ENCODE results near the gene GAS2L1.

GAS2L1 gene

DNA sequence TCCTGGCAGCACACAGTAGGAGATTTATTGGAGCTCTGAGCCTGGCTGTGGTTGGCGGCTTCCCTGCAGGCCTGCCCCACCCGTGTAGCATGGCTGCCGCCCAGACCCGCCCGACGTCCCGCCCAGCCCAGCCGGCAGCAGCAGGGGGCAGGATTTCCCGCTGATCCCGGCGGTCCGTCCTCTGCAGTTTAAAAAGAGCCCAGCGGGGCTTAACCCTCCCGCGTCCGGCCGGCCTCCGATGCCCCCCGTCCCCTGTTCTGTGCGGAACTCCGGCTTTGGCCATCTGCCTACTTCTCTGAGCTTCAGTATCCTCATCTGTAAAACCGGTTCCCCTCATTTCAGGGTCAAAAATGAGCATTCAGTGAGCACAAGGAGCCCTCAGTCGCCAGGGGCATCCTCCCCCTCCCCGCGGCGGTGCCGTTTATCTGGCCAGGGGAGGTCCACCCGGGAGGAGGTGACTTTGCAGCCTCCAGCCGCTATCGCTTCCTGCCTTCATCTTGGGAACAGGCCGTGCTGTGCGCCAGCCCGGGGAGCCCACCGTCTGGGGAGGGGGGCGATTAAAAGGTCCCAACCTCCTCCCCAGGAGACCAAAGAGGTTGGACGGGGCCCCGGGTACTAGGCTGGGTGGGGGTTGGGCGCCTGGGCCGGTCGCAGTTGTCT is at the start of gene GAS2L1:
TSS of gene GAS2L1 (plus strand) at position 476 of the 660 bp plus-strand sequence. CDS start 1,456 bp downstream, outside the sequence.
- DNase-seq = peak; percentile 80

DNA sequence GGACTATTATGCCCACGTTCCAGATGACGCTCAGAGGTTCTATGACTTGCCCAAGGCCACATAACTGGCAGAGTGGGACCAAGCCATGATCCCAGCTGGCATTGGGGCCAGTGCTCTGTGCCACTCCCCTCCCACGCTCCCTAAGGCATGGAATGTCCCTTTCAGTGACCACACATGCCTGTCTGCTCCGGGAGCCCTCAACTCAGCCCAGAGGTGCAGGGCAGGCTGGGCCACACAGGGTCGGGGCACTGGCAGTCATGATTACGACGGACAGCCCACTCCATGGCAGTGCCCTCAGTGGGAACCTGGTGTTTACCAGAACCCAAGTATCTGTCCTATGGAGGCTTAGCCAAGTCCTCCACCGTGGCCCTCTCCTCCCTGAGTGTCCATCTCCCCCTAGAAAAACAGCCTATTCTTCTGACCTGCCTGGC is 48.7 kb upstream of the GAS2L1 start:
- no peak for DNase-seq

GRCh38 chr22:29258407-29259252 is 47.8 kb upstream of the GAS2L1 start:
- DNase-seq = no peak

GRCh38 chr22:29259253-29259899 is 47.1 kb upstream of the GAS2L1 start:
- no peak for DNase-seq

DNA sequence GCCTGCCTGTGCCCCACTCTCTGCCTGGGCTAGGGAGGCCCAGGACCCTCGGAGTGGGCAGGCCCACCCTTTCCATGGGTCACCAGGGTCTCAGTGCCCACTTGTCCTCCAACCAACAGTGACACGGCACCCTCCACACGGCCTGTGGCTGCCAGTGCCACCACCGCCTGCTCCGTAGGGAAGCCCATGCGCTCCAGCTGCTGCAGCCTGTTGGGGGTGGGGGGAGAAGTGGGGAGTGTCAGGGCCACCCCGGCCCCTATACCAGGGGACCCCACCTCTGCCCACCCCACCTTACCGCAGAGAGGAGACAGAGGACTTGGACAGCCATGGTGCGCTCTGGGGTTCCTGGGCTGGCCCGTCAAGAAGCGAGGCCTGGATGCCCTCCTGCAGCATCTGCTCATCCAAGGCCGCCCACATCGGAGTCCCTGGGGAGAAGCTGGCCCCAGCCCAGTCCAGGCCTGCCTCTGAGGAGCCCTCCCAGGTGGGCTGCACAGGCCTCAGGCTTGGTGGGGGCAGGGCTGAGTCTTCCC is 46.4 kb upstream of the GAS2L1 start:
- no peak for DNase-seq

DNA sequence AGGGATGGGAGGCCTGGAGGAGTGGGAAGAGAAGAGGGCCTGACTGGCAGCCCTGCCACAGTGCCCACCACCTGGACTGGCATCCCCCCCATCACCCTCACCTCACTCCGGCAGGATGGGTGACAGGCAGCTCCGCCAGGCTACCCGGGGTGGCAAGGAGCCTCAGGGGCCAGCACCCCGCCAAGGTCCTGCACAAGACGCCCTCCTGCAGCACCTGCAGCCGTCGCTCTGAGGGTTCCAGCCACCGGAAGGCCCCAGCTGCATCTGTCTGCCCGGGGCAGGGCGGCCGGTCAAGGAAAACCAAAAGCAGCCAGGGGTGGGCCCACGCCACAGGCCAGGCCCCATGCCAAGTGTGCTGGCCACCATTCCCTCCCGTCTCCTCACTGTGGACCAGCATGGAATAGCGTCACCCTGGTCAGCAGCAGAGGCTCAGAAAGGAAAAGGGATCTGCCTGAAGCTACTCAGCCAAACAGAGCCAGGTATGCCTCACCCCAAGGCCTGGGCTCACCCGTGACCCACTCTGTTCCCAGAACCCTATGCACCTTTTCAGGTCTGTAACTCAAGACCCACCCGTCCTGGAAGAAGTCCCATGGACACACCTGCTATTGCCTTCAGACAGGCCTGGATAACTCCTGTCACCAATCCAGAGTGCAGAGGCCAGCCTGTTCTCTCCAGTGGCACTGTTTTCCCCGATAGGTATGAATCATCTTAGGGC is 45.7 kb upstream of the GAS2L1 start:
- DNase-seq = no peak

- no peak for DNase-seq
Observed at GRCh38 chr22:29263791-29264276, 42.6 kb upstream of the GAS2L1 start.

- DNase-seq = no peak
Observed at GRCh38 chr22:29265305-29265704, 41.1 kb upstream of the GAS2L1 start.

DNA sequence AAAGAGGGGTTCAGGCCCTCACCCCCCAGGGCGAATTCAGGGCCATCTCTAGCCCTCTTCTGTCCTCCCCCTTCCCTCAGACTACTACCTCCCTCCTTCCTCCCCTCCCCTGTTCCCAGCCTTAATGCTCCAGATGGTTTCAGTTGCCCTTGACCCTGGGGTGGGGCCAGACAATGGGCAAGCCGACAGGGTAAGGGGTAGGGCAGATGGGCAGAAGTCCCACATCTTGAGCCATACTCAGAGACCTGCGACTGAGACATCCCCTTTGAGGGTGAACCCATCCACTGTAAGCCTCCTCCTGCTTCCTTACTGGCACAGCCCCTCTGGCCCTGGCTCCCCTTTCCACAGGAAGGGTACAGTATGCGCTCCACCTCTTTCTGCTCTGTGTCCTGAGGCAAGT is 40.5 kb upstream of the GAS2L1 start:
- DNase-seq = no peak

GRCh38 chr22:29266564-29267461 is 39.6 kb upstream of the GAS2L1 start:
- peak; percentile 9 for DNase-seq

DNA sequence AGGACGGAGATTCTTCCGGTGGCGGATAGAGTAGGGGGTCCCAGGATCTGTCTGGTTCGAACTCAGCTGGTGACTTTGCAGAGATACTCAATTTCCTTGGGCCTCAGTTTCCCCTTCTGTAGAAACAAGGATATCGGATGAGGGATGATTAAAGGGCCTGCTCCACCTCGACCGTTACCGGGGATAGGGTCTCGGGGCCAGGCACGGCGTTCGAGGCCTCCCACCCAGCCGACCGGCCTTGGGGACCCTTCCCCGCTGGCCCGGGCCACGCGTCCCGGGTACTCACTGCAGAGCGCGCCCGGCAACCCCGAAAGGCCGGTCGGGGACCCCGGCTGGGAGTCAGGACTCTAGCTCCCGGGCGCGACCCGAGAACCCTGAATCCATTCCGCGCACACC is 39.0 kb upstream of the GAS2L1 start:
- no peak for DNase-seq

GRCh38 chr22:29267858-29268510 is 38.5 kb upstream of the GAS2L1 start, which contains the start of the genes EWSR1 and RHBDD3:
Gene EWSR1, plus strand, starts transcription at chr22:29268268. Its CDS starts 69 bp downstream, at chr22:29268337.
Gene RHBDD3, minus strand, starts transcription at chr22:29267981. Its CDS starts 2,355 bp downstream, at chr22:29265626.
- peak; percentile 98 for DNase-seq

GRCh38 chr22:29268511-29269229 is 37.8 kb upstream of the GAS2L1 start:
- peak; percentile 58 for DNase-seq

DNA sequence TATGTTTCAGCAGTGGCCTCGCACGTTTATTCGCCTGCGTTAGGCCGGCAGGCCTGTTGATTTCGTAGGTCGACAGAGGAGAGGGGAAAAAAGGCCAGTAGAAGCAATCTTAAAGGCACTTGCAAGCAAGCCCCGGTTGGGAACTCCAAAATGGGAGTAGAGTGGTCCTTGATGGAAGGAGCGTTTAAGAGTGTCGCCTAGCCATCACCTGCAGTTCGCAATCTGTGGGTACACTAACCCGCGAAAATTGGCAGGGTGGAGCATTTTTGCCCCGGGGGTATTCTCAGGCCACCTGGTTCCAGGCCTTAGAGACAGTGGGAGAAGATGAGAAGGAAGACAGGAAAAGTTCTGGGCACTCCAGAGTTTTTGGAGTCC is 37.2 kb upstream of the GAS2L1 start:
- DNase-seq = peak; percentile 5

DNA sequence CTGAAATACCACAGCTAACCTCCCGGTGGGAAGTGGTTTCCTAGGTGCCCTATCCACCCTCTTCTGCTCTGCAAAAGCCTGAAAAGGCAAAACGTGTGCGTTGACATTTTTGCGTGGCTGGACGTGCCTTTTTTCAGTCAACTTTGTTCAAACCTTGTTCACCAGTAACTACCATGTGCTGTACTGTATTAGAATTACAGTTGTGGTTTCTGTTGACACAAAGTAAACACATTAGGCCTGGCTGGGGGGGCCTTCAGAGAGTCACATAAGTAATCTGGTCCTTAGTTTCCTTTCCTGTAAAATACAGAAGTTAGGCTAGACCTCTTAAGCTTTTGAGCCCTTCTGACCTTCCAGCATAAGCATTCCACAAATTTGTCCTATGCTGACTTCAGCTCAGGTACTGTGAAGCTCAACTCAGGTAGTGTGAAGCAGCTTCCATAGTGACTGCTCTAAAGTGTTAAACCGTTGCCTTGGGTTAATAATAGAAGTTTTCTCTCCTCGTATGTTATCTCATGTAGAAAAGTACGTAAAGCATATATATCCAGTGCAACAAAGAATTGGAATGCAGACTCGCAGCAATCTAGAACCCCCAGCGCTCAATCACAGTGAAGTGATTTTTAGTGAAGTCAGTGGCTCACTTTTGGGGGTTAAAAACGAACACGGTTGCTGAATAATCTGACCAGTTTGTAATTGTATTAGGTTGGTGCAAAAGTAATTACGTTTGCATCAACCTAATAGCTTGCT is 36.5 kb upstream of the GAS2L1 start:
- peak; percentile 32 for DNase-seq

- peak; percentile 44 for DNase-seq
Observed at GRCh38 chr22:29270475-29271271, 35.8 kb upstream of the GAS2L1 start.

DNA sequence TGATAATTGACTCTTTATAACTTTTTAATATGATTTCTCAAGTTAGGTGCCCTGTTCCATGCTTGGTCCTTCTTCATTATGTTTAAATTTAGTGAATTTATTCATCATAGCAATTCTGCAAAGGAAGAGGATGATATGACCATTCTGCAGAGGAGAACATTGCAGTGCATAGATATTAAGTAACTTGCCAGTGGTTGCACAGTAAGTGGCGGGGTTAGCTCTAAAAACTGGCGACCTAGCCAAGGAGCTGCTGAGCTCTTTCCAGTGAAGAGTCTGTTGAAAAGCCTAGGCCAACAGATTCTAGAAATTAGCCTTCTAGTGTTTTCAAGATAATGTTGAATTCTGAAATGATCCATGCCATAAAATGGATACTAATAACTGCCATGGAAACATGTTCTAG is 33.8 kb upstream of the GAS2L1 start:
- DNase-seq = no peak

GRCh38 chr22:29275167-29275566 is 31.3 kb upstream of the GAS2L1 start:
- no peak for DNase-seq
